AG09319 (cell line): ENCODE measurements around the gene SPAG9.

ENCODE experiments used
- DNase-seq: peaks from one replicate; pipeline ENCODE4 v3.0.0-alpha.2; 2010; ENCODE audit warnings: low read depth; ENCODE audit errors: extremely low read depth
- TF ChIP-seq, protein P1 (sequence below): IDR thresholded peaks from 2 replicates; pipeline ENCODE4 v1.5.1; 2011; ENCODE audit warnings: low read depth, mild to moderate bottlenecking, inconsistent platforms, low read length, moderate library complexity

The SPAG9 gene

DNA sequence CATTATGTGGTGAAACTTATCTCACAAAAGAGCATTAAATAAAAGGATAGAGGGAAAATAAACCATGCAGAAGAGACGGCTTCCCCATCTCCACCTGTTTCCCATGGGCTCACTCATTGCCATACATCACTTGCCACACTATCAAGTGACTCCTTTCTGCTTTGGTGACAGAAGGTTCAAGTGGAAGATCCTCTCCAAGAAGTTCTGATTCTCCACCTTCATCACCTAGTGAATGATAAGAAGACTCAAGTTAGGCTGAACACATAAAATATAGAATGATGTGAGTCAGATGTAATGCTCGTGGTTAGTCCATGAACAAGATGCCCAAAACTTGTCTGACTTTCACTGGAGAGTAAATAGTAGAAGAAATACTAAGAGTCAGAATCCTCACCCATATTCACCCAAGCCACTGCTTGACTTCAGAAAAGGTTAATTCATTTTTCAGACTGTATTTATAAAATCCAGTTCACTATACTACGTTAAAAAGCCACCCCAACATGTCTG lies 154.5 kb downstream of the SPAG9 start:
- TF ChIP-seq, protein P1, sequence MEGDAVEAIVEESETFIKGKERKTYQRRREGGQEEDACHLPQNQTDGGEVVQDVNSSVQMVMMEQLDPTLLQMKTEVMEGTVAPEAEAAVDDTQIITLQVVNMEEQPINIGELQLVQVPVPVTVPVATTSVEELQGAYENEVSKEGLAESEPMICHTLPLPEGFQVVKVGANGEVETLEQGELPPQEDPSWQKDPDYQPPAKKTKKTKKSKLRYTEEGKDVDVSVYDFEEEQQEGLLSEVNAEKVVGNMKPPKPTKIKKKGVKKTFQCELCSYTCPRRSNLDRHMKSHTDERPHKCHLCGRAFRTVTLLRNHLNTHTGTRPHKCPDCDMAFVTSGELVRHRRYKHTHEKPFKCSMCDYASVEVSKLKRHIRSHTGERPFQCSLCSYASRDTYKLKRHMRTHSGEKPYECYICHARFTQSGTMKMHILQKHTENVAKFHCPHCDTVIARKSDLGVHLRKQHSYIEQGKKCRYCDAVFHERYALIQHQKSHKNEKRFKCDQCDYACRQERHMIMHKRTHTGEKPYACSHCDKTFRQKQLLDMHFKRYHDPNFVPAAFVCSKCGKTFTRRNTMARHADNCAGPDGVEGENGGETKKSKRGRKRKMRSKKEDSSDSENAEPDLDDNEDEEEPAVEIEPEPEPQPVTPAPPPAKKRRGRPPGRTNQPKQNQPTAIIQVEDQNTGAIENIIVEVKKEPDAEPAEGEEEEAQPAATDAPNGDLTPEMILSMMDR, result no peak
- DNase-seq, result no peak

DNA sequence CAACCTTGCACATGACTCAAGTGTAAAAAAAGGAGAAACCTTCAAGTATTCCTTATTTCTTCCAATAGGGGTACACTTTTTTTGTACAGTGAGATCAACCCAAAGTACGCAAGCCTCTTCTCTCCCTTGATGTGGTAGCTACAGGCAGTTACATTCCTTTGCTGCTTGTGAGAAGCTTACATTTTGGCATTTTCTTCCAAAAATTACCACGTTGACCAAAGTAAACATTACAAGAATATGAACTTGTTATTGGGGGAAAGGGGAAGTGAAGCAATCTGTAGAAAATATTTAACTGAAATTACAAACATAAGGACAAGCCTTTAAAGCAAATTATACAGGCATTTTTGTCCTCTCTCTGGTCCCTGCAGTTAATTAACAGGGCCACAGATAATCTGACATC lies 157.5 kb downstream of the SPAG9 start:
- TF ChIP-seq, protein P1, result no peak
- no peak for DNase-seq

DNA sequence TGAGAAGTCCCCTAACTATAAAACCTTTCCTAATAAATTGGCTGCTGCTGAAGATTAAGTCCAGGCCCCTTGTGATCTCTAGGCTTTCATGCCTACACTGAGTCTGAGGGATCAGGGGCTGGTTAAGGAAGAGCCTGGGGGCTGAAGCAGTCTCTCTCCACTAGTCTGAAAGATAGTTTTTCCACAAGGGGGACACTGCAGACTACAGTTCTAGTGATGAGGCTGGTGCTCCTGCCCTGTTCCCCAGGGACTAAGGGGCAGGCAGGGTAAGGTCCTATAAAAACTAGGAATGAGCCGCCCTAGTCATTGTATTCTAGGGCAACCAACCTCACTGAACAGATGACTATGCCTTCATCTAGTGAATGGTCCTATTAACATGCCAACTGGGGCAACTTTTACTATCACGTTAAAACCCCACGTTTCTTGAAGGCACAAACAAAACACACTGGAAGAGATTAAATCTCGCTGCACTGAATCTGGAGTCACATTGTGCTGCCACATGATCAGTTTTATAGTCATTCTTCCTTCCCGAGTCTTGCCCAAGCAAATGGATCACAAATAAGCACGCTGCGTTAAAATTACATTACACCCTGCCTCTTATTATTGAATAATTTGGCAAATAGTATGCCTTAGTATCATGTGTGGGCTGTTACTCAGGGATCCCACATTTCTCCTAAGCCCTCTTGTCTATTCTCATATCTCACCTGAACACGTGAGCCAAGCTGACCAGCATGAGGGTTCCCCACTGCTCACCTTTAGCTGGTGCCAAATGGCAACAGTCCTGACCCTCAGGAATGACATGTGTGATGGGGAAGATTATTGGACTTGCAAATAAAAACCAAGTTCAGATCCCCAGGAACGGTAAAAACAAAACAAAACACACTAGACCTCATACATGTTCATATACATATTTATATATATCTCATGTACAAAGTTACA lies 159.1 kb downstream of the SPAG9 start:
- no peak for DNase-seq
- TF ChIP-seq, protein P1, result no peak

DNA sequence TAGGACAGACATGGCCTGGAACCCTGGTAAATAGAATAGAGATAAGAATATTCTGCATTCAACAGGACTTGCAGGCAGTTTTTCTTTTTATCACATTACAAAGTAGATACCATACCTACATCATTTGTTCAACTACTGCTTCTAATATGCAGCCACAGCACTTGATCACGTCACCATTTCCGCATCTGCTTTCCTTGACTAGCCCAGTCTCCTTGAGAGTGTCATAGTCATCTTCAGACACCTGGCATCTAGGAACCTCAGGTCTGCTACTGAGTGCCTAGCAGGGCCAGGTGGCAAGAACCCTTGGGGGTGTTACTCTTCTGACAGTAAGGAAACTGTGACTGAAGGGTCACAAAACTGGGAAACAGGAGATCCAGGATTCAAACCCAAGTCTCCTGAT lies 161.3 kb downstream of the SPAG9 start:
- no peak for DNase-seq
- TF ChIP-seq, protein P1, result no peak

DNA sequence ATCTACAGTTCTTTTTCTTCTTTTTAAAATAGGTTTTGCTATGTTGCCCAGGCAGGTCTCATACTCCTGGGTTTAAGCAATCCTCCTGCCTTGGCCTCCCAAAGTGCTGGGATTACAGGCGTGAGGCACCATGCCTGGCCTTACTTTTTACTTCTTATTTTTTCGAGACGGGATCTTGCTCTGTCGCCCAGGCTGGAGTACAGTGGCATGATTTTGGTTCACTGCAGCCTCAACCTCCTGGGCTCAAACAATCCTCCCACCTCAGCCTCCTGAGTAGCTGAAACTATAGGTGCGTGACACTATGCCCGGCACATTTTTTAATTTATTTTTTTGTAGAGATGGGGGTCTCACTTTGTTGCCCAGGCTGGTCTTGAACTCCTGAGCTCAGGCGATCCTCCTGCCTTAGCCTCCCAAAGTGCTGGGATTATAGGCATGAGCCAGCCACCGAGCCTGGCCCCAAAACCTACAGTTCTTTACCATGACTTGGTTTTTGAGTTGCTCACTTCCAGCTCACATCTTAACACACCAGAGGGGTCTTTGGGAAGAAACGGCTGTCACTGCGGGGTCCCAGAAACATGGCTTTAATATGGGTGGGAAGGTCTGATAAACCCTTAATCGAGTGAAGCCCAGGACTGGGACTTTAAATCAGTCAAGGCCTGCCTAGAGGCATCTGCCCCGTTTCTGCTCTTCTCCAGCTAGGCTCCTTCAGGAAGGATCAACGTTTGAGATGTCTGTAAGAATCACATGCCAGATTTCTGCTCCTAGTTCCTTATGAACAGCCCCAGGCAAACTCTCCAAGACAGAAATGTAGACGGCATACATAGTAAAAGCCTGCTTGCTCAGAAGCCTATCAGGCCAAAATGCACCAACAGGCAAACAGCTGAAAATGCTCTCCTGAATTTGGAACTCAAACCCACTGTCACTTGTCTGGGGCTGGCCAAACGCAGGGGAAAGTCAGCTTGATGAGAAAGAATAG lies 162.8 kb downstream of the SPAG9 start:
- no peak for DNase-seq
- TF ChIP-seq, protein P1, result no peak

- TF ChIP-seq, protein P1, result peak; percentile 76
- no peak for DNase-seq
These were observed 163.7 kb downstream of the SPAG9 start for GRCh38 chr17:50956750-50957523.
